Activated B cell treated with CpG ODN at 0.5 μM for 24 hours (primary cell): ENCODE measurements around the gene VEGFB. TPM values are rescaled to one million over a fixed set of nuclear protein-coding genes. Genes with fewer than 3 reads are reported as not detected.

Source experiments
- ATAC-seq: fragments of 200-7000 bp; cut with Tn5 transposase; one replicate; pipeline ENCODE4 v1.10.0; 2021; ENCODE audit warnings: low read depth, mild to moderate bottlenecking, moderate library complexity
- CTCF ChIA-PET: fragments of 350-600 bp; sonication (Branson Sonifier 250); formaldehyde crosslinking; loops from one replicate; lab custom pipeline; 2021; ENCODE audit warnings: antibody characterized with exemption; lab: Charles Lee
- POLR2A ChIA-PET: fragments of 350-600 bp; sonication (Branson Sonifier 250); formaldehyde crosslinking; loops from one replicate; lab custom pipeline; 2021; ENCODE audit warnings: antibody characterized with exemption; lab: Charles Lee
- DNase-seq: peaks from one replicate; pipeline ENCODE4 v3.0.0; 2022
- H3K27ac Mint-ChIP-seq: one replicate; pipeline ENCODE4 v1.8.0; 2020; ENCODE audit warnings: mixed read lengths
- H3K27me3 Mint-ChIP-seq: one replicate; pipeline ENCODE4 v1.8.0; 2021; ENCODE audit warnings: mixed read lengths
- H3K36me3 Mint-ChIP-seq: one replicate; pipeline ENCODE4 v1.8.0; 2021; ENCODE audit warnings: low read depth, mixed read lengths
- H3K4me1 Mint-ChIP-seq: one replicate; pipeline ENCODE4 v1.8.0; 2021; ENCODE audit warnings: mixed read lengths
- H3K4me3 Mint-ChIP-seq: one replicate; pipeline ENCODE4 v1.8.0; 2020; ENCODE audit warnings: mild to moderate bottlenecking, mixed read lengths
- H3K9me3 Mint-ChIP-seq: one replicate; pipeline ENCODE4 v1.8.0; 2020; ENCODE audit warnings: mixed read lengths
- intact Hi-C: fragments of 100-400 bp; cut with micrococcal nuclease; formaldehyde crosslinking; loops from one replicate; pipeline ENCODE4 v1.15.1; 2024
- total RNA-seq: library from RNA; stranded (reverse); gene quantifications from 2 replicates; pipeline ENCODE4 v1.2.3, GENCODE V29; 2022
- TF ChIP-seq, protein P1 (sequence below): fragments of 200-600 bp; IDR thresholded peaks from one replicate; pipeline ENCODE4 v1.8.0; 2022; ENCODE audit warnings: antibody characterized with exemption, mild to moderate bottlenecking

VEGFB gene
- total RNA-seq, 1 donor from 2014 or later, result 97.4 TPM

DNA sequence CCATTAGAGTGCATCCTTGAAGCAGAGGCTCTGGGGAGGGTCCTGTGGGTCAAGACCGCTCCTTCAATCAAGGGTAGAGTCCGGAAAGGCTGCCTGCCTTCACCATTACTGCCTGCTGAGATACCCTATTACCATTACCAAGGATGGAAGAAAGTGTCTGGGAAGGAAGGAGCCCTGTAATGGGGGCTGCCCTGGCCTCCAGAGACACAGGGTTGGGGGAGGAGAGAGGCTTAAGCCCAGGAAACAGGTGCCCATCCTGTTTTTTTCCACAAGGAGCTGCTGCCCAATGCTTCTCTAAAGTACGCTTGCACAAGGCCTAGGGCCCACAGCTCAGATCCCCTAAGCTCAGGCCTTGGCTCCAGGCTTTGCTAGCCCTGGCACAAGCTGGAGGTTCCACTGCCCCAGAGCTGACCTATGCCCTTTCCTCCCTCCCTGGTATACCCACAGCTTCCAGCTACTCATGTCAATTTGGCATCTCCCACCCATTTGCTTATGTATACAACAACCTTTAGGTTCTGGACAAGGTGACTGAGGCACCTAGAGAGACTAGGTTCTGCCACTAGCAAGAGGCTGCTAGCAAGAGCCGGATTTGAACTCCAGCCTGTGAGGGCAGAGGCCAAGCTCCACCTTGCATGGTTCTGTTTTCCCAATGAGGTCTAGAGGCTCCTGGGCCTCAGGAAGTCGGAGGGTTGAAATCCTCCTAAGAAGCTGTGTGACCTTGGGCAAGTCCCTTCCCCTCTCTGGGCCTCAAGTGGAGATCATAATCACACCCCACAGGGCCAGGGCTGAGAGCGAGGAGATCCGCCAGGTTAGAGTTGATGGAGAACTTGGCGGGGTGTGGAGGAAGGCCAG lies 15.4 kb downstream of the VEGFB start:
- H3K9me3 Mint-ChIP-seq, result no peaks in the 10 kb centered on the region
- H3K27me3 Mint-ChIP-seq, result no peaks in the 10 kb centered on the region
- no peak overlapping the region for H3K4me3 Mint-ChIP-seq
- no peak overlapping the region for H3K27ac Mint-ChIP-seq
- ChIA-PET CTCF (interaction anchor here (0.9 to 2.9 kb wide), 9 partner anchors 9 to 105 kb away, joined by 3 to 14 read pairs (median 6); partner anchors contain the start of genes ESRRA, FERMT3 and FKBP2), POLR2A (interaction anchor here (1.0 to 2.8 kb wide), 11 partner anchors 9 to 63 kb away, joined by 3 to 15 read pairs (median 5); partner anchors contain the start of genes DNAJC4, ESRRA, FKBP2 and STIP1)
- peaks cover 6% of the 10 kb centered on the region for H3K36me3 Mint-ChIP-seq
- peaks cover 27% of the 10 kb centered on the region for H3K4me1 Mint-ChIP-seq
- TF ChIP-seq, protein P1, sequence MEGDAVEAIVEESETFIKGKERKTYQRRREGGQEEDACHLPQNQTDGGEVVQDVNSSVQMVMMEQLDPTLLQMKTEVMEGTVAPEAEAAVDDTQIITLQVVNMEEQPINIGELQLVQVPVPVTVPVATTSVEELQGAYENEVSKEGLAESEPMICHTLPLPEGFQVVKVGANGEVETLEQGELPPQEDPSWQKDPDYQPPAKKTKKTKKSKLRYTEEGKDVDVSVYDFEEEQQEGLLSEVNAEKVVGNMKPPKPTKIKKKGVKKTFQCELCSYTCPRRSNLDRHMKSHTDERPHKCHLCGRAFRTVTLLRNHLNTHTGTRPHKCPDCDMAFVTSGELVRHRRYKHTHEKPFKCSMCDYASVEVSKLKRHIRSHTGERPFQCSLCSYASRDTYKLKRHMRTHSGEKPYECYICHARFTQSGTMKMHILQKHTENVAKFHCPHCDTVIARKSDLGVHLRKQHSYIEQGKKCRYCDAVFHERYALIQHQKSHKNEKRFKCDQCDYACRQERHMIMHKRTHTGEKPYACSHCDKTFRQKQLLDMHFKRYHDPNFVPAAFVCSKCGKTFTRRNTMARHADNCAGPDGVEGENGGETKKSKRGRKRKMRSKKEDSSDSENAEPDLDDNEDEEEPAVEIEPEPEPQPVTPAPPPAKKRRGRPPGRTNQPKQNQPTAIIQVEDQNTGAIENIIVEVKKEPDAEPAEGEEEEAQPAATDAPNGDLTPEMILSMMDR, result no peak
- DNase-seq (no peak), ATAC-seq (no peak)
- intact Hi-C loops, result loop anchor here (10.0 kb wide), 1 partner anchor 525 kb away; the partner anchor contains the start of gene SF1

DNA sequence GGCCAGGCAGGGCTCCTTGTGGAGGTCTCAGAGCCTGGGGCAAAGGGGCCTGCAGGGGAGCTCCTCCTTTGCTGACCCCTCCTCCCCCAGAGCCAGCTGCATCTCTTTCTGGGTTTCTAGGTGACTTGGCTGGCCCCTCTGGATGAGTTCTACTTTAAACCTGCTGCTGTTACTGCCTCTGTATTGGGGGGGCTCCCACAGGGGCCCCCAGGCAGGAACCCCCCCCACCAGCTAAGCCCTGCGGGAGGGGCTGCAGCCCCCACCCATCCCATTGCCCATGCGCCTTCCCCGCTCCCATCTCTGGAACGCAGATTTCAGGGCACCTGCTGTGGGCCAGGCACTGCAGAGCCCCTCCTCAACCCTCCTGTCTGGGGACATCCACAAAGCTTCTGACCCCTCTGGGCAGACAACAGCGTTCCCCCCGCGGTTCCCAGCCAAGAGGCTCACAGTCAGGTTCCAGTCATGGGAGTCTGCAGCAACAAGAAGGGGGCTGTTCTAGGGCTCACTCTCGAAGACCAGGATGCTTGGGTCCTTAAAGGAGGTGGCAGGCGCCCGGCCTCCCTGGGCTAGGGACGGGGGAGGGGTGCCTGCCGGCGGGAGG lies 16.1 kb downstream of the VEGFB start:
- POLR2A ChIA-PET, result interaction anchor here (1.0 to 2.8 kb wide), 10 partner anchors 9 to 64 kb away, joined by 3 to 15 read pairs (median 6); partner anchors contain the start of genes DNAJC4, ESRRA, FKBP2 and STIP1
- CTCF ChIA-PET, result interaction anchor here (1.2 to 2.9 kb wide), 11 partner anchors 8 to 105 kb away, joined by 3 to 14 read pairs (median 7); partner anchors contain the start of genes ESRRA, FERMT3 and FKBP2
- intact Hi-C loops, result loop anchor here (1.0 kb wide), 6 partner anchors 9 to 105 kb away; partner anchors contain the start of genes BAD, FKBP2 and VEGFB
- peaks cover 6% of the 10 kb centered on the region for H3K36me3 Mint-ChIP-seq
- H3K9me3 Mint-ChIP-seq, result no peaks in the 10 kb centered on the region
- H3K27ac Mint-ChIP-seq, result peak overlapping the region; percentile 24
- TF ChIP-seq, protein P1, result no peak
- H3K4me3 Mint-ChIP-seq, result peak overlapping the region; percentile 81
- peaks cover 22% of the 10 kb centered on the region for H3K4me1 Mint-ChIP-seq
- no peak for ATAC-seq
- no peaks in the 10 kb centered on the region for H3K27me3 Mint-ChIP-seq
- DNase-seq, result no peak

DNA sequence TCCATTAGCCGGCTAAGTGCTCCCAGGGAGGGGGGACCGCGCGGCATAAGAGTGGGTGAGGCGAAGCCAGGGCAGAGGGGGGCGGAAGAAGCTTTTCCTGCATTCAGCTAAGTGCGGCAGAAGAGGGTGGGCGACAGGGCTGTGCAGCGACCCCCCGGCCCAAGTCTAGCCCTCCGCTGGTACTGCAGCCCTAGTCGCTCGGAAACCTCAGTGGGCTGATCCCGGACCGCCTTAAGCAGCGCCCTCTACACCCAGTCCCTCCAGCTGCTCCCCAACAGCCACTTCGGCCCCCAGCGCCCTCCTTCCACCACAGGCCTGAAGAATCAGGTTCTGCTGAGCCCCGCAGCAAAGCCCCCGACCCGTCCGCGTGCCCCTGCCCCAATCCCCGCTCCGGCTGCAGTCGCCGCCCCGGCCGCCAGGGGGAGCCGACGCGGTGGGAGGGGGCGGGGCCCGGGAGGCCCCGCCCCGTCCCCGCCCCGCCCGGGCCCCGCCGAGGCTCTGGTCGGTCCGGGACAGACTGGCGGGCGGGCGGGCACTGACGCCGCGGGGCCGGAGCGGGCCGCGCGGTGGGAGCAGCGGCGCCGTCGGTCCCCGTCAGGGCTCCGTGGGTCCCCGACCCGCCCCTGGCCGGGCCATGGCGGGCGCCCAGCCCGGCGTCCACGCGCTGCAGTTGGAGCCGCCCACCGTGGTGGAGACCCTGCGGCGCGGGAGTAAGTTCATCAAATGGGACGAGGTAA lies 16.8 kb downstream of the VEGFB start, which contains the start of gene PLCB3:
Gene PLCB3, plus strand, starts transcription at position 515 of the 737 bp plus-strand sequence. Its CDS starts 120 bp downstream, at position 635.
- TF ChIP-seq, protein P1, result no peak
- Mint-ChIP-seq H3K9me3 (no peaks in the 10 kb centered on the region), H3K27me3 (no peaks in the 10 kb centered on the region), H3K4me1 (peaks cover 17% of the 10 kb centered on the region), H3K4me3 (peak within 1 kb of the TSS; percentile 85), H3K36me3 (peaks cover 2% of the 10 kb centered on the region), H3K27ac (peak within 1 kb of the TSS; percentile 25)
- POLR2A ChIA-PET, result interaction anchor here (1.1 to 2.8 kb wide), 11 partner anchors 9 to 64 kb away, joined by 3 to 15 read pairs (median 8); partner anchors contain the start of genes ESRRA, FKBP2 and STIP1
- DNase-seq, result peak; percentile 72
- CTCF ChIA-PET, result interaction anchor here (0.8 to 2.9 kb wide), 8 partner anchors 10 to 104 kb away, joined by 3 to 13 read pairs (median 6); partner anchors contain the start of genes ESRRA and FKBP2
- intact Hi-C loops, result loop anchor here (1.0 kb wide), 6 partner anchors 10 to 104 kb away; partner anchors contain the start of genes BAD, FKBP2 and VEGFB
- peak; percentile 65 for ATAC-seq

DNA sequence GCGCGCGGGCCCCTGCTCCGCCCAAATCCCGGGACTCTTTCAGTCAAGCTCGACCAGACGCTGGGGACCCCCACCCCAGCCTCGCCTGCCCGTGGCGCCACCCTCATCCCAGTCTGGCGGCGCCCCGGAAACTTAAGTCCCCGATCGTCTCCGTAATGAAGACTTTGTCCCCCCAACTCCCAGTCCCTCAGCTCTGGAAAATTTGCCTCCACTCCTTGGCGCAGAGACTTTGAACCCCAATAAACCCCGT lies 17.3 kb downstream of the VEGFB start:
- no peak for DNase-seq
- peaks cover 4% of the 10 kb centered on the region for H3K36me3 Mint-ChIP-seq
- POLR2A ChIA-PET, result interaction anchor here (1.1 to 2.8 kb wide), 8 partner anchors 9 to 65 kb away, joined by 3 to 15 read pairs (median 8); partner anchors contain the start of genes FKBP2 and STIP1
- no peak for ATAC-seq
- no peaks in the 10 kb centered on the region for H3K27me3 Mint-ChIP-seq
- CTCF ChIA-PET, result interaction anchor here (0.7 to 2.9 kb wide), 9 partner anchors 16 to 103 kb away, joined by 3 to 13 read pairs (median 3); partner anchors contain the start of gene ESRRA
- H3K9me3 Mint-ChIP-seq, result no peaks in the 10 kb centered on the region
- H3K4me1 Mint-ChIP-seq, result peaks cover 17% of the 10 kb centered on the region
- H3K27ac Mint-ChIP-seq, result peak overlapping the region; percentile 25
- intact Hi-C loops, result loop anchor here (1.0 kb wide), 6 partner anchors 10 to 104 kb away; partner anchors contain the start of genes BAD, FKBP2 and VEGFB
- TF ChIP-seq, protein P1, result no peak
- peak overlapping the region; percentile 85 for H3K4me3 Mint-ChIP-seq
